ENCODE measurements around the gene FCMR. TPM values are rescaled to one million over a fixed set of nuclear protein-coding genes. Genes with fewer than 3 reads are reported as not detected.

Gene FCMR
- total RNA-seq, 1 donor from 2014 or later, result 8.4 TPM

- Mint-ChIP-seq H3K27ac (ENCODE audit: unreplicated experiment) (peak overlapping the region; percentile 41), H3K36me3 (ENCODE audit: low read depth, unreplicated experiment) (peaks cover 3% of the 10 kb centered on the region), H3K9me3 (ENCODE audit: unreplicated experiment) (peaks cover 4% of the 10 kb centered on the region), H3K4me3 (ENCODE audit: unreplicated experiment) (no peak overlapping the region), H3K4me1 (ENCODE audit: unreplicated experiment) (no peaks in the 10 kb centered on the region), H3K27me3 (ENCODE audit: unreplicated experiment) (peaks cover 2% of the 10 kb centered on the region)
- no peak for TF ChIP-seq CTCF (IDR thresholded peaks at IDR 0.05; ENCODE audit: unreplicated experiment)
- DNase-seq (ENCODE audit: low spot score), result no peak
Observed at GRCh38 chr1:206872139-206872538, 49.6 kb downstream of the FCMR start.

- no peak overlapping the region for H3K4me3 Mint-ChIP-seq (ENCODE audit: unreplicated experiment)
- no peak overlapping the region for H3K27ac Mint-ChIP-seq (ENCODE audit: unreplicated experiment)
- peaks cover 2% of the 10 kb centered on the region for H3K27me3 Mint-ChIP-seq (ENCODE audit: unreplicated experiment)
- no peaks in the 10 kb centered on the region for H3K9me3 Mint-ChIP-seq (ENCODE audit: unreplicated experiment)
- no peaks in the 10 kb centered on the region for H3K4me1 Mint-ChIP-seq (ENCODE audit: unreplicated experiment)
- no peak for TF ChIP-seq CTCF (IDR thresholded peaks at IDR 0.05; ENCODE audit: unreplicated experiment)
- DNase-seq (ENCODE audit: low spot score), result no peak
- H3K36me3 Mint-ChIP-seq (ENCODE audit: low read depth, unreplicated experiment), result peaks cover 3% of the 10 kb centered on the region
Observed at GRCh38 chr1:206868264-206868663, 53.5 kb downstream of the FCMR start.

GRCh38 chr1:206867716-206868115 lies 54.0 kb downstream of the FCMR start:
- no peak for DNase-seq (ENCODE audit: low spot score)
- no peaks in the 10 kb centered on the region for H3K4me1 Mint-ChIP-seq (ENCODE audit: unreplicated experiment)
- H3K4me3 Mint-ChIP-seq (ENCODE audit: unreplicated experiment), result no peak overlapping the region
- no peaks in the 10 kb centered on the region for H3K9me3 Mint-ChIP-seq (ENCODE audit: unreplicated experiment)
- no peak for TF ChIP-seq CTCF (IDR thresholded peaks at IDR 0.05; ENCODE audit: unreplicated experiment)
- peaks cover 3% of the 10 kb centered on the region for H3K36me3 Mint-ChIP-seq (ENCODE audit: low read depth, unreplicated experiment)
- peaks cover 2% of the 10 kb centered on the region for H3K27me3 Mint-ChIP-seq (ENCODE audit: unreplicated experiment)
- H3K27ac Mint-ChIP-seq (ENCODE audit: unreplicated experiment), result no peak overlapping the region

- Mint-ChIP-seq H3K27me3 (ENCODE audit: unreplicated experiment) (peaks cover 2% of the 10 kb centered on the region), H3K36me3 (ENCODE audit: low read depth, unreplicated experiment) (peaks cover 2% of the 10 kb centered on the region)
- no peak for DNase-seq (ENCODE audit: low spot score)
Observed at GRCh38 chr1:206867239-206867638, 54.5 kb downstream of the FCMR start.

GRCh38 chr1:206866062-206866461 lies 55.7 kb downstream of the FCMR start:
- no peak for TF ChIP-seq CTCF (IDR thresholded peaks at IDR 0.05; ENCODE audit: unreplicated experiment)
- no peak for DNase-seq (ENCODE audit: low spot score)
- Mint-ChIP-seq H3K9me3 (ENCODE audit: unreplicated experiment) (no peaks in the 10 kb centered on the region), H3K4me3 (ENCODE audit: unreplicated experiment) (no peak overlapping the region), H3K4me1 (ENCODE audit: unreplicated experiment) (no peaks in the 10 kb centered on the region), H3K27me3 (ENCODE audit: unreplicated experiment) (peaks cover 2% of the 10 kb centered on the region), H3K27ac (ENCODE audit: unreplicated experiment) (no peak overlapping the region), H3K36me3 (ENCODE audit: low read depth, unreplicated experiment) (no peaks in the 10 kb centered on the region)

More at GRCh38 chr1:206867239-206867638, 54.5 kb downstream of the FCMR start:
- Mint-ChIP-seq H3K9me3 (ENCODE audit: unreplicated experiment) (no peaks in the 10 kb centered on the region), H3K4me3 (ENCODE audit: unreplicated experiment) (no peak overlapping the region), H3K27ac (ENCODE audit: unreplicated experiment) (no peak overlapping the region), H3K4me1 (ENCODE audit: unreplicated experiment) (no peaks in the 10 kb centered on the region)
- TF ChIP-seq CTCF (IDR thresholded peaks at IDR 0.05; ENCODE audit: unreplicated experiment), result no peak

All from endothelial cell (in vitro differentiated cells).